DOHH2 (cell line): Measurements from ENCODE around the gene ETFRF1.

Source experiments
- H3F3A ChIP-seq: fragments of 200-600 bp; sonication (generic), shearing (Covaris generic); 2 replicates; pipeline ENCODE4 v1.6.0; 2016; ENCODE audit warnings: antibody characterized with exemption, mild to moderate bottlenecking; ENCODE audit not compliant: control insufficient read depth, insufficient read depth
- H3K27ac ChIP-seq: fragments of 200-600 bp; sonication (generic); 2 replicates; pipeline ENCODE4 v1.5.1; 2014; ENCODE audit warnings: low read depth, mild to moderate bottlenecking, low read length, moderate library complexity
- H3K27me3 ChIP-seq: fragments of 200-600 bp; sonication (generic); 2 replicates; pipeline ENCODE4 v1.6.1; 2014; ENCODE audit warnings: mild to moderate bottlenecking, low read length, mixed read lengths; ENCODE audit not compliant: control insufficient read depth
- H3K36me3 ChIP-seq: fragments of 200-600 bp; sonication (generic); 2 replicates; pipeline ENCODE4 v1.6.1; 2014; ENCODE audit warnings: mild to moderate bottlenecking, low read length, moderate library complexity, mixed read lengths; ENCODE audit not compliant: control insufficient read depth
- H3K4me1 ChIP-seq: fragments of 200-600 bp; sonication (generic); 2 replicates; pipeline ENCODE4 v1.6.1; 2014; ENCODE audit warnings: mild to moderate bottlenecking, low read length, mixed read lengths; ENCODE audit not compliant: control insufficient read depth
- H3K4me2 ChIP-seq: fragments of 200-600 bp; sonication (generic); 2 replicates; pipeline ENCODE4 v1.6.0; 2014; ENCODE audit warnings: mild to moderate bottlenecking, low read length, moderate library complexity
- H3K4me3 ChIP-seq: fragments of 200-600 bp; sonication (generic); 2 replicates; pipeline ENCODE4 v1.5.1; 2014; ENCODE audit warnings: mild to moderate bottlenecking, low read length, mixed read lengths
- H3K79me2 ChIP-seq: fragments of 200-600 bp; sonication (generic); 2 replicates; pipeline ENCODE4 v1.6.1; 2014; ENCODE audit warnings: mild to moderate bottlenecking, low read length, mixed read lengths; ENCODE audit not compliant: control insufficient read depth
- H3K9me2 ChIP-seq: fragments of 200-600 bp; sonication (generic); replicated peaks from 2 replicates; pipeline ENCODE4 v1.6.1; 2014; ENCODE audit warnings: mild to moderate bottlenecking, low read length, mixed read lengths; ENCODE audit not compliant: control insufficient read depth
- H3K9me3 ChIP-seq: fragments of 200-600 bp; sonication (generic); 2 replicates; pipeline ENCODE4 v1.6.1; 2014; ENCODE audit warnings: antibody characterized with exemption, low read length, mixed read lengths; ENCODE audit not compliant: control insufficient read depth, insufficient read depth
- H4K20me1 ChIP-seq: fragments of 200-600 bp; sonication (generic); 2 replicates; pipeline ENCODE4 v1.6.0; 2014; ENCODE audit warnings: low read depth, mild to moderate bottlenecking, antibody characterized with exemption, low read length, moderate library complexity; ENCODE audit not compliant: control insufficient read depth, insufficient read depth
- EZH2phosphoT487 ChIP-seq: fragments of 200-600 bp; sonication (generic); IDR thresholded peaks from 2 replicates; pipeline ENCODE4 v1.6.1; 2017; ENCODE audit warnings: borderline replicate concordance, mild to moderate bottlenecking, antibody characterized with exemption, low read length, moderate library complexity, mixed read lengths
- TF ChIP-seq, protein P1 (sequence below): fragments of 200-600 bp; sonication (generic); IDR thresholded peaks from one replicate; pipeline ENCODE4 v1.5.1; 2014; ENCODE audit warnings: antibody characterized with exemption, mild to moderate bottlenecking, low read depth, low read length; ENCODE audit not compliant: poor library complexity, severe bottlenecking

ETFRF1 gene

DNA sequence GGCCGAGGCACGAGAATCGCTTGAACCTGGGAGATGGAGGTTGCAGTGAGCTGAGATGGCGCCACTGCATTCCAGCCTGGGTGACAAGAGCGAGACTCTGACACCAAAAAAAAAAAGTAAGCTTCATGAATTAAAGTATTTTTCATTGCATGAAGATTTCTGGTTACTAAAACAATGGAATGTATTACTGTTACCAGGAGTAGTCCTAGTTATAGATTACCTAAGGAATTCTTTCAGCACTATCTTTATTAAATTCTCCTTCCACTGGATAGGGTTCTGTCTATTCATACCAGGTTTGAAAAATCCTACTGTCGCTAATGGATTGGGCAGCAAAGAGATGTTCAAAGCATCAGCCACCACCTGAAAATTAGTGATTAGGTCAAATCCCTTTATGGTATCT lies 12.4 kb downstream of the ETFRF1 start:
- no peaks in the 10 kb centered on the region for H3K27me3 ChIP-seq

DNA sequence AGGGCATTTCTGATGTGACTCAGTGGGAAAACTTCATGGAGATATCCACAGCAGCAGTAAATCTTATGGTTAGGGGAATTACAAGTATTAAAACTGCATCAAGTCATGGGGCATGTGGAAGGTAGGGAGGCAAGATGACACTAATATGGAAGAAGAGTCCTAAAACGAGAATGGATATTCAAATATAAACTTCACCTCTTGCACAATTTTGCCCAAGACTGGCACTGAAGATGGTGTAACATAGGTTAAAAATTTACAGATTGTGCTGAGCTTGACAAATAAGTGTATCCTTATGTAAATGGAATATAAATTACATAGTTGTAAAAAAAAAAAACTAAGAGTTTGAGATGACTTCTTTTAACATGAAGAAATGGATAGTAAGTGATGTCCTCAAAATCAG lies 12.8 kb downstream of the ETFRF1 start:
- Histone ChIP-seq H3K4me2 (no peak overlapping the region), H3K79me2 (no peaks in the 10 kb centered on the region), H3K4me1 (no peaks in the 10 kb centered on the region), H3K9me3 (no peaks in the 10 kb centered on the region), H3F3A (0 out of 2 replicates have a peak, but pooled peaks cover 2% of the 10 kb centered on the region), H3K27ac (no peak overlapping the region), H3K27me3 (no peaks in the 10 kb centered on the region), H3K36me3 (peaks cover 24% of the 10 kb centered on the region), H3K9me2 (no peaks in the 10 kb centered on the region), H4K20me1 (no peaks in the 10 kb centered on the region), H3K4me3 (no peak overlapping the region)
- TF ChIP-seq, protein P1, sequence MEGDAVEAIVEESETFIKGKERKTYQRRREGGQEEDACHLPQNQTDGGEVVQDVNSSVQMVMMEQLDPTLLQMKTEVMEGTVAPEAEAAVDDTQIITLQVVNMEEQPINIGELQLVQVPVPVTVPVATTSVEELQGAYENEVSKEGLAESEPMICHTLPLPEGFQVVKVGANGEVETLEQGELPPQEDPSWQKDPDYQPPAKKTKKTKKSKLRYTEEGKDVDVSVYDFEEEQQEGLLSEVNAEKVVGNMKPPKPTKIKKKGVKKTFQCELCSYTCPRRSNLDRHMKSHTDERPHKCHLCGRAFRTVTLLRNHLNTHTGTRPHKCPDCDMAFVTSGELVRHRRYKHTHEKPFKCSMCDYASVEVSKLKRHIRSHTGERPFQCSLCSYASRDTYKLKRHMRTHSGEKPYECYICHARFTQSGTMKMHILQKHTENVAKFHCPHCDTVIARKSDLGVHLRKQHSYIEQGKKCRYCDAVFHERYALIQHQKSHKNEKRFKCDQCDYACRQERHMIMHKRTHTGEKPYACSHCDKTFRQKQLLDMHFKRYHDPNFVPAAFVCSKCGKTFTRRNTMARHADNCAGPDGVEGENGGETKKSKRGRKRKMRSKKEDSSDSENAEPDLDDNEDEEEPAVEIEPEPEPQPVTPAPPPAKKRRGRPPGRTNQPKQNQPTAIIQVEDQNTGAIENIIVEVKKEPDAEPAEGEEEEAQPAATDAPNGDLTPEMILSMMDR, result no peak
- no peak for TF ChIP-seq EZH2phosphoT487

More for the DNA sequence above, 12.4 kb downstream of the ETFRF1 start:
- H3K27ac ChIP-seq, result no peak overlapping the region
- no peaks in the 10 kb centered on the region for H3K9me2 ChIP-seq
- H3K4me3 ChIP-seq, result no peak overlapping the region
- H3K4me2 ChIP-seq, result no peak overlapping the region
- TF ChIP-seq EZH2phosphoT487, result no peak
- TF ChIP-seq, protein P1, result no peak
- no peaks in the 10 kb centered on the region for H3K79me2 ChIP-seq
- H3K9me3 ChIP-seq, result no peaks in the 10 kb centered on the region
- no peaks in the 10 kb centered on the region for H3K4me1 ChIP-seq
- H3K36me3 ChIP-seq, result peaks cover 24% of the 10 kb centered on the region
- H3F3A ChIP-seq, result 0 out of 2 replicates have a peak, but pooled peaks cover 2% of the 10 kb centered on the region
- no peaks in the 10 kb centered on the region for H4K20me1 ChIP-seq

DNA sequence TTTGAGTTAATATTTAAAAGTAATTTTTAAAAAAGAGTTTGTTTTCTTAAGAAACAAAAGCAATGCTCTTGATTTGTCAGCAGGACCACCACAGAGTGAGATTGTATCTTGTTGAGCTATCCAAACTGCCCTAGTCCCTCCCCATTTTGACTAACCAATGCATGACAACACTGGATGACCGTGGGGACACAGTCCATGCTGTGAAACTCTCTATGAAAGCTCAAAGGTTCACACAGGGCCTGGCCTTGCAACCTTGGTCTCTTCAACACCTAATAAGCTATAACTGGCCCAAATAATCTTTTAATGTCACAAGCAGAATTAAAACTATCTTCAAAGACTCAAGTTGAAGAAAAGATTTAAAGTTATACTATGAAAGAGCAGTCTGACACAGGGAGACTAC lies 13.5 kb downstream of the ETFRF1 start:
- Histone ChIP-seq H3K9me2 (no peaks in the 10 kb centered on the region), H3K9me3 (no peaks in the 10 kb centered on the region), H4K20me1 (no peaks in the 10 kb centered on the region), H3K4me2 (no peak overlapping the region), H3K4me3 (no peak overlapping the region), H3K4me1 (no peaks in the 10 kb centered on the region), H3F3A (0 out of 2 replicates have a peak, but pooled peaks cover 2% of the 10 kb centered on the region), H3K27ac (no peak overlapping the region), H3K27me3 (no peaks in the 10 kb centered on the region), H3K79me2 (no peaks in the 10 kb centered on the region), H3K36me3 (peaks cover 24% of the 10 kb centered on the region)
- TF ChIP-seq EZH2phosphoT487, result no peak
- TF ChIP-seq, protein P1, result no peak
